ENCODE measurements around the gene SMIM30.
"Not testable (repeated sequence)": the region's sequence is repeated elsewhere in the genome, so short reads cannot be mapped to it uniquely, and the experiment has no call there.

The SMIM30 gene, protein sequence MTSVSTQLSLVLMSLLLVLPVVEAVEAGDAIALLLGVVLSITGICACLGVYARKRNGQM

DNA sequence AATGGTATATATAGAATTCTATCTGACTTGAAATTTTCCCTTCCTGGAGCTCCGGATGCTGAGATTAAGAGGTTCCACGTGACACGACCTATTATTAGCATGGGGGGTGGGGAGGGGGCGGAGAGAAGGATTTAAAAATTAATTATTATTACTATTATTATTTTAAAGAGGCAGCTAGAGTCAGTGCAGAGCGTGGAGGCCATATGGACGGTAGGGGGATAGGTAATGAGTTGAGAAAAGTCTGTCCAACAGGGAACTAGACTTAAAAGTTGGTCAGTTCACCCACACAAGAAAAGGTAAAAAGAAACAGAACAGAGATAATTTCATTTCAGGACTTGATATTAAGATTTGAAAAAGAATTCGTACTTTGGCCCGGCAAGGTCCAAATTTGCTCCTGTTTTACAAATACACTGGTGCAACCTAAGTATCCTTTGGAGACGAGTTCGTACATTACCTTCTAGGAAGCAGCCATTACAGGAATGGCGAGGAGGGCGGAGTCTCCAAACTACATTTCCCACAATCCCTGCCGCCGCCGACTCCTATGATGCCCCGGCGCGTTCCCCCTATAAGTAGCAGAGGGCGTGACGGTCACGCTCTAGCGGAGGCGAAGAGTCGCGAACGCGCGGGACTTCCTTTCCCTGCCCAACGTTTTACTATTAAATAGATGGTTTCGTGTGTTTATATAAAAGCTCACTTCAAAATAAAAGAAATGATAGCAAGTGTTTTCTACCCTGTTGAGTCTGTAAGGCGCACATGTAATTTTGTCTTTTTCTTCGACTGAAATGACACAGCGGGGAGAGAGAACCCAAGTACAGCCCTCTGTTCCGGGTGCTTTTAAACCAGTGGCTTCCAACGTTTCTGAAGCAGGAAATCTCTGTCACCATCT lies at the start of gene SMIM30:
Gene SMIM30 (minus strand): TSS at position 481 of the 886 bp plus-strand sequence. CDS start 976 bp downstream, outside the sequence.
- DNase-seq, result peak; percentile 87

- not testable (repeated sequence) for DNase-seq
Measured at GRCh38 chr7:113166176-113166575, 47.8 kb upstream of the SMIM30 start.

DNA sequence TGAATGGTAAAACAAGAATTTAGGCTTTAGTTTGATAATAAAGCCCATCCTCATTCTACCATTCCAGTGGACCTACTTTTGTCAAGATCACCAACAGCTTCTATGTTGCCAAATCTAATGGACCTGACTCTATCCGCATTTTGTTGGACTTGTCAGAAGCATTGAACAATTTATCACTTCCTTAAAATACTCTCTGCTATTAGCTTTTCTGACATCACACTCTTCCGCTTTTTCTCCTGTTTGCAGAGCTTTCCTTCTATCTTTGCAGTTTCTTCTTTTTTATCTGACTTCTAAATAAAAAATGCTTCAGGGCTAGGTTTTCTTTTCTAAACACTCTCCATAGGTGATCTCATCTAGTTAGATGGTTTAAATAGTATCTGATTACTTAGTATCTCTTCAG lies 42.7 kb upstream of the SMIM30 start:
- no peak for DNase-seq

DNA sequence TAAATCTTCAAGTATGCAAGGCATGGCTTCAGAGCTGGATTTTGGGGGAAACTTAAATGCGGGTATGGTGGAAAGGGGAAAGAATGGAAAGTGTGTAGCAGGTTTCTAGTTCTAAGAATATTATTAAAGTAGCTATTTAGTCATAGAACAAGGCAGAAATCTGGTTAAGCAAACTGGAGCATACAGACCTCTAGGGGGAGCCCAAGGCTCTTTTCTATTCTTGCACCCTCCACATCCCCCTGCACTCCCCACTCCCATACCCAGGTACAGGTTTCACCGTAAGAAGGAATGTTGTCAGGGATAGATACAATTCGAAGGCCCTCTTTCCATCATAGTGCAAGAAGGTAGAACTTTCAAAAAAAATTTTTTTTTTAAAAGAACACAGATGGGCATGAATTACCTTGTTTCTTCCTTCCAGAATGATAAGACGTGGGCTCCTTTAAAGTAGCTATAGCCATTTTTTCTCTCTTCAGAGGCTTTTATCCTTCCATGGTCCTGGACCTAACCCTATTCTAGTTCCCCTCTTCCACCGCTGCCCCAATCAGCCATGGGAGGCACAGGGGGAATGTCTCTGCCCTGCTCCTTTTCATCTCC lies 41.5 kb upstream of the SMIM30 start:
- DNase-seq, result no peak

GRCh38 chr7:113158756-113159155 lies 40.4 kb upstream of the SMIM30 start:
- DNase-seq, result no peak

DNA sequence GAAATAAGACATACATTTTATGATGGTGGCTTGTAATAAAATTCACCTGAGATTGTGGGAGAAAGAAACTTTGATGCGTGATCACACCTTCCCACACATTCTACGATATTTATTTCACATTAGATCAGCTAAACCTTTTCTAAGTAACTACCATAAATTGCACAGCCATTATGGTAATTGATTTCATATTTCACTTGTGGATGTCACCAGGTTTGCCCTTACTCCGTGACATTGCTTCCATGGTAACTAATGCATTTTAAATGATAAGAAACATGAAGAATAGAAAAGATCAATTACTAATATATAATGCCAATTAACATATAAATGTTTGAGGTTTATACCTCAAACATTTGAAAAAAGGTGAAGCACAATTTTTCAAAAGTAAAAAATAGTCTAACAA lies 35.8 kb upstream of the SMIM30 start:
- no peak for DNase-seq

GRCh38 chr7:113144817-113145216 lies 26.5 kb upstream of the SMIM30 start:
- no peak for DNase-seq

- DNase-seq, result no peak
Measured at GRCh38 chr7:113143486-113144257, 25.3 kb upstream of the SMIM30 start.

DNA sequence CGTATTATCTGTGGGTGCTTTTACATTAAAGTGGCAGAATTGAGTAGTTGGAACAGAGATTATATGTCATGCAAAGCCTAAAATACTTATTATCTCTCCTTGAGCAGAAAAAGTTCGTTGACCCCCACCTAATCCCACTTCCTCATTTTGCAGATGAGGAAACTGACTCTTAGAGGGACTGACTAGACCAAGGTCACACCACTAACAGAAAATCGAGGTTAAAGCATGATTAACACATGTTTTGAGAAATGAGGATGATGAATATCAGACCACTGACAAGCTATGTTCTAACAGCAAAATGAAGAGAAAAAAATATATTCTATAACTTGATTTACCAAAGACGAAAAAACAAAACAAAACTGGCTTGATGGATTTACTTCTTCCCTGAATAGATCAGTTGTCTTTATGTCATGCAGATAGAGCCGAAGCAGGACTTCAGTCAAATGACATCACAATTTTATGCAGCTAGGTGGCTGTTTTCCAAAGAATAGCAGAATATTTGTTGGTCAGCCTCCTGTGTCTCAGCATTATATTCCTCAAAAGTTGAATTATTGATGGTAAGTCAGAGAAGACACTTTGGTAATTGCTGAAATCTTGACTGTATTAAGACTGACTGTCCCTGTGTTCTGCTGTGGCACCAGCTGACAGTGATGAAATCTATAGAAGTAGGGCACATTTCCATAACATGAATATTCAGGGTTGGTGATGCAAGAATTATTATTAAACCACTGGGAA lies 24.2 kb upstream of the SMIM30 start:
- no peak for DNase-seq

- DNase-seq, result no peak
Measured at GRCh38 chr7:113141803-113142202, 23.4 kb upstream of the SMIM30 start.

DNA sequence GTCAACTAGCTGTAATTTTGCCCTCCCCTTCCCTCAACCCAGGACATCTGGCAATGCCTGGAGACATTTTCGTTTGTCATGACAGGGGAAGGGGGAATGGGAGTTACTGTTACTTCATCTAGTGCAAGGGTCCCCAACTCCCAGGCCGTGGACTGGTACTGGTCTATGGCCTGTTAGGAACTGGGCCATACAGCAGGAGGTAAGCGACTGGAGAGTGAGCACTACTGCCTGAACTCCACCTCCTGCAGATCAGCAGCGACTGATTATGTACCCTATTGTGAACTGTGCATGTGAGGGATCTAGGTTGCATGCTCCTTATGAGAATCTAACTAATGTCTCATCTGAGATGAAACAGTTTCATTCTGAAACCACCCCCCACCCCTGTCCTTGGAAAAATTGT lies 22.6 kb upstream of the SMIM30 start:
- no peak for DNase-seq

DNA sequence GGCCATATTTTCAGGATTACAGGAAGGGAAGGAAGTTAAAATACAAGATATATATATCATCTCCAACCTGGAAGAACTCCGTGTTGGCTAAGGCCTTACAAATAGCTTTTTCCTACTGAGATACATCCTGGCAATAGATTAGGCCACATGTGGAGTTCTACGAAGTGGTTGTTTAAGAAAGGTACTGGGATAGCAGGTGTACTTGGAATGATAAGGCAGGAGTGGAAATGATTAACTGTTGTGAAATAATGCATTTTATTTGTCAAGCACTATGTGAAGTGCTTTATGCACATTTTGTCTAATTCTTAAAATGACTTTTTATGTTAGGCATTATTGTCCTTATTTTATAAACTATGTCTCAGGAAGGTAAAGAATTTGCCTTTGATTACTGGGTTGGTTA lies 18.9 kb upstream of the SMIM30 start:
- no peak for DNase-seq

- no peak for DNase-seq
Measured at GRCh38 chr7:113134025-113134424, 15.7 kb upstream of the SMIM30 start.

- no peak for DNase-seq
Measured at GRCh38 chr7:113131367-113131766, 13.0 kb upstream of the SMIM30 start.

- DNase-seq, result no peak
Measured at GRCh38 chr7:113128031-113128430, 9.7 kb upstream of the SMIM30 start.

DNA sequence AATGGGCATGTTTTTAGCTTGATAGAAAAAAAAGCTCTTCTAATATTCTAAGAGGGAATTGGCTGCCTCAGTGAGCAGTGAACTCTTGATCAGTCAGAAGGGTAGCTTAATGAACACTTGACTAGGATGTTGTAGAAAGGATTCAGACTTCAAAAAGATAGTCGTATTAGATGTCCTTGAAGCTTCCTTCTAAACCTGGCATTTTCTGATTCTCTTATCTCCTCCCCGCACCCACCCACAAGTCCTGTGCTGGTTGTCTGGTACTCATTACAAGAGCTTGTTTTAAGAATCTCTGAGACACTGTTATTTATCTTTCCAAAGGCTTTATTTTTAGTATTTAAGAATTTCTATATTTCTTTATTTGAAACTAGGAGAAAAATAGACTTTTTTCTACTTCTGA lies 7.4 kb upstream of the SMIM30 start:
- no peak for DNase-seq

DNA sequence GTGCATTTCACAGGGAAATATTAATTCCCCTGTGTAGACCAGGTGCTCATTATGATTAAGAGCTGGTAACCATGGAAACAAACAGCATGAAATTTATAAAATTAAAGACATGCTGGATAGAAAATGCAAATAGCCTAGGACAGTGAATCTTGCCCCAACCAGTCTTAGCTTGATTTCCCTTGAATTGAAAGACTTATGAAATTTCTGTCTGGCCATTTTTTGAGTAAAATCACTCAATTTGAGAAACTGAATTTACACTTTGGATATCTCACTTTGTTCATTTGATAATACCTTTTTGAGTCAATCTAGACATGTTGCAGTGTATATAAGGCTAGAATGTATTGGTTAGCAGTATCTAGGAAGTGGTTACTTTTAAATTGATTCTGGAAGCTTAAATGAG lies 4.4 kb upstream of the SMIM30 start:
- no peak for DNase-seq

- DNase-seq, result no peak
Measured at GRCh38 chr7:113120647-113121046, 2.3 kb upstream of the SMIM30 start.

GRCh38 chr7:113119429-113119828 lies 1.1 kb upstream of the SMIM30 start:
- DNase-seq, result no peak

DNA sequence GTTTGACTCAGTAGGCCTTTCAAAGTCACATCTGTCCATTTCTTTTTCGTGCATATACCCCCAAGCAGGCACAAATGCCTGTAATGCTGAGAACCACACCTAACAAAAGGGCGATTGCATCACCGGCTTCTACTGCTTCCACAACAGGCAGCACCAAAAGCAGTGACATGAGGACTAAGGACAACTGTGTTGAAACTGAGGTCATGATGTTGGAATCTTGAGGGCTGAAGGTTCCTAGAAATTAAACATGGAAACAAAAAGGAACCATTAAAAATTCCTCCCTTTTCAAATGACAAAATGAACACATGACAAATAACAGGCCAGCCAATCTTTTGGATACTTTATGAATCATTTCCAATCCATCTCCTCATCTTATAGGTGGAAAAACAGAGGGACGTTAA lies 980 bp downstream of the SMIM30 start:
- DNase-seq, result not testable (repeated sequence)

DNA sequence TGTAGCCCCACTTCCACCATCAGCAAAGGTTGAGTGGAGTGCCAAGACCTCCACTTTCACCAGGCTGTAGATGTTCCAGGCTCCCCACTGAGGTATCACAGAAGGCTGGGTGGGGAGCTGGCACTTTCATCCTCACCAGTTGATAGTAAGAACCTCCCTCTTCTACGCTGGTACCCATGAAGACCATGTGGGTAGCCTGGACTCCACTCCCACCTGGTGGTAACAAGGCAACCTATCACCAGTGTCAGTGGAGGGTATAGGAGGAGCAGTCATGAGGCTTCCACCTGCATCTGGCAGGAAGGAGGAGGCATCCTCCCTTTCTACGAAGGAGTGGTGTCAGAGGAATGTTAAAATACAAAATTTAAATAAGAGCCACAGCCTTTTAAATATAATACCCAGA lies 4.4 kb downstream of the SMIM30 start:
- no peak for DNase-seq

GRCh38 chr7:113109718-113110117 lies 8.6 kb downstream of the SMIM30 start:
- no peak for DNase-seq

DNA sequence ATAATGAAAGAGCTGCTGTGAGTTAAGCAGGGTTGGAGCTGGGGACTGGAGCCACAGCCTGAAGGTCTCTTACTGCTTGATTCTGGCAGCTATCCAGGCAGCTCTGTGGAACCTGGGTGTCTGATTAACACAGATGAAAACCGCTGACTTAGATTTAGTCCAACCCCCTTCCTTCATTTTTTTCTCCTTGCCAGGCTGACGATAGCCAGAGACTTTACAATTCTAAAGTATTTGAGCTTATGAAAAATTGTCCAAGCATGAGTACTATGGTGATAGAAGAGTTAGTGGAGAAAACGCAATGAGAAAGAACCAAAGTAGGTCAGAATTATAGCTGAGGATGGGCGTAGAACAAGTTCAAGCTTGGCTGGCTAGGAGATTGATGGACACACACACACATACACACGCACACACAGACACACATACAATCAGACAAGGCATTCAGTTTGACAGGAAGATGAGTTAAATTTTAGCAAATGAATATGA lies 18.2 kb downstream of the SMIM30 start:
- DNase-seq, result no peak

All from CD4-positive, alpha-beta T cell treated with Interferon gamma for 1 hour (primary cell).